ENCODE data around the gene XPNPEP1.

The XPNPEP1 gene

DNA sequence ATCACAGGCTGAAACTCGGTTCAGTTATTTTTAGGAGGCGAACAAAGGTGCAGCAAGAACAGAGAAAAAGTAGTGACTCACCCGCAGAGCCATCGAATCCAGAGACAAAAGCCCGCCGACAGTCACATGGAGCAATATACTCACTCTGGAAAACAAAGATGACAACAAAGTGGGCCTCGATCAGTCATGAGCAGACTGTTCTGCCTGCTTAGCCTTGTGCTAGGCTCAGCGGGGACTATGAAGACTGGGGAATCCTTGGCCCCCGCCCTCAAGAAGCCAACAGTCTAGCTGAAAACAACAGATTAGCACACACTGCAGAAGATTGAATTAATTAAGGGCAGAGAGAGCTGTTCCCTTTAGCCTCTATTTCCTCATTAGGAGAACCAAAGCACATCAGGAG, 30.4 kb downstream of the XPNPEP1 start:
- Histone ChIP-seq H3K27me3 (ENCODE audit: control insufficient read depth, low read length) (no peaks in the 10 kb centered on the region), H3K36me3 (ENCODE audit: control insufficient read depth, low read length) (peaks cover 41% of the 10 kb centered on the region), H4K20me1 (ENCODE audit: control insufficient read depth, insufficient read depth, low read depth, low read length) (no peaks in the 10 kb centered on the region), H3K9me2 (replicated peaks; ENCODE audit: control insufficient read depth, low read length) (no peaks in the 10 kb centered on the region), H3K27ac (ENCODE audit: low read depth, low read length) (no peak overlapping the region), H3K4me1 (ENCODE audit: control insufficient read depth, low read length) (no peaks in the 10 kb centered on the region), H3F3A (ENCODE audit: control insufficient read depth, insufficient read depth) (no peaks in the 10 kb centered on the region), H3K4me2 (ENCODE audit: low read length) (no peak overlapping the region), H3K4me3 (ENCODE audit: low read length) (no peak overlapping the region), H3K9me3 (ENCODE audit: control insufficient read depth, insufficient read depth, low read length) (no peaks in the 10 kb centered on the region), H3K79me2 (ENCODE audit: control insufficient read depth, low read length) (peaks cover 5% of the 10 kb centered on the region; the same call in 1 of the 2 replicates)
- TF ChIP-seq, protein P1, sequence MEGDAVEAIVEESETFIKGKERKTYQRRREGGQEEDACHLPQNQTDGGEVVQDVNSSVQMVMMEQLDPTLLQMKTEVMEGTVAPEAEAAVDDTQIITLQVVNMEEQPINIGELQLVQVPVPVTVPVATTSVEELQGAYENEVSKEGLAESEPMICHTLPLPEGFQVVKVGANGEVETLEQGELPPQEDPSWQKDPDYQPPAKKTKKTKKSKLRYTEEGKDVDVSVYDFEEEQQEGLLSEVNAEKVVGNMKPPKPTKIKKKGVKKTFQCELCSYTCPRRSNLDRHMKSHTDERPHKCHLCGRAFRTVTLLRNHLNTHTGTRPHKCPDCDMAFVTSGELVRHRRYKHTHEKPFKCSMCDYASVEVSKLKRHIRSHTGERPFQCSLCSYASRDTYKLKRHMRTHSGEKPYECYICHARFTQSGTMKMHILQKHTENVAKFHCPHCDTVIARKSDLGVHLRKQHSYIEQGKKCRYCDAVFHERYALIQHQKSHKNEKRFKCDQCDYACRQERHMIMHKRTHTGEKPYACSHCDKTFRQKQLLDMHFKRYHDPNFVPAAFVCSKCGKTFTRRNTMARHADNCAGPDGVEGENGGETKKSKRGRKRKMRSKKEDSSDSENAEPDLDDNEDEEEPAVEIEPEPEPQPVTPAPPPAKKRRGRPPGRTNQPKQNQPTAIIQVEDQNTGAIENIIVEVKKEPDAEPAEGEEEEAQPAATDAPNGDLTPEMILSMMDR (IDR thresholded peaks at IDR 0.05; ENCODE audit: low read depth, low read length, poor library complexity, severe bottlenecking): no peak
- no peak for TF ChIP-seq EZH2phosphoT487 (IDR thresholded peaks at IDR 0.05; ENCODE audit: borderline replicate concordance, low read length)

DNA sequence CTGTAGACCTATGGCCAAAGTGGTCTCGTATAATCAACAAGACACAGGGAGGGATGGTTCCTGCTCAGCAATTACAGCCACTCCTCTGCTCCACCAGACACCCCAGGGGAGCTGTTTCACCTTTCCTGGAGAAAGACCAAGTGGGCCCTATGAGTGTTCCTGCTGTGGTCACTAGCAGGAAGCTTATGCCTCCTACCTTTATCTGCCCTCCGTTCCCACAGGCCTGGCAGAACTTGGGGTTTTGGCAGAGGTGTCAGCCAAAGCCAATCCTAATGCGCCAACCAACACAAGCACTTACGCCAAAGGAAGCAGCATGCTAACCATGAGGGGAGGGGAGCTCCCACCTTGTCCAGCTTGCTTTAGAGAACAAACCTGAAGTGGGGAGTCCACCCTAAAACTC, 31.2 kb downstream of the XPNPEP1 start:
- no peak overlapping the region for H3K4me2 ChIP-seq (ENCODE audit: low read length)
- H3F3A ChIP-seq (ENCODE audit: control insufficient read depth, insufficient read depth): no peaks in the 10 kb centered on the region
- H4K20me1 ChIP-seq (ENCODE audit: control insufficient read depth, insufficient read depth, low read depth, low read length): no peaks in the 10 kb centered on the region
- no peak for TF ChIP-seq EZH2phosphoT487 (IDR thresholded peaks at IDR 0.05; ENCODE audit: borderline replicate concordance, low read length)
- TF ChIP-seq, protein P1 (IDR thresholded peaks at IDR 0.05; ENCODE audit: low read depth, low read length, poor library complexity, severe bottlenecking): no peak
- H3K27ac ChIP-seq (ENCODE audit: low read depth, low read length): no peak overlapping the region
- peaks cover 44% of the 10 kb centered on the region for H3K36me3 ChIP-seq (ENCODE audit: control insufficient read depth, low read length)
- peaks cover 3% of the 10 kb centered on the region; the same call in 1 of the 2 replicates for H3K79me2 ChIP-seq (ENCODE audit: control insufficient read depth, low read length)
- H3K27me3 ChIP-seq (ENCODE audit: control insufficient read depth, low read length): no peaks in the 10 kb centered on the region
- H3K9me3 ChIP-seq (ENCODE audit: control insufficient read depth, insufficient read depth, low read length): no peaks in the 10 kb centered on the region
- H3K4me3 ChIP-seq (ENCODE audit: low read length): no peak overlapping the region
- H3K9me2 ChIP-seq (replicated peaks; ENCODE audit: control insufficient read depth, low read length): no peaks in the 10 kb centered on the region
- H3K4me1 ChIP-seq (ENCODE audit: control insufficient read depth, low read length): no peaks in the 10 kb centered on the region

DNA sequence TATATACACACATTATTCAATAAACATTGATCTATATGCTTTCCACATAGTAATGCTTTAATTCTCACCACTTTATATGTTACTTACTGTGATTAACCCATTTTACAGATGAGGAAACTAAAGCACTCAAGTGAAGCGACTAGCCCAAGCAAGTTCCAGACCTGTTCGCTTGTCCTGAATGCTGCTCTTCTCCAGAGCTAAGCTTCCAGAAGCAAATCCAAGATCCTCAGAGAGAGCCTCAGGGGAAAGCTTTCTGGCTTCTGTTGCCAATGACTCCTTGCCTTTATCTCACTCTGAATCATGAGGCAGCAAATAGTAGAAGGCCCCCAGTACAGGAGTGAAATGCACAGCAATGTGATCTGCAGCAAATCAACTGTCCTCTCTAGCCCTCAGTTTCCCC, 32.2 kb downstream of the XPNPEP1 start:
- no peak overlapping the region for H3K4me2 ChIP-seq (ENCODE audit: low read length)
- no peaks in the 10 kb centered on the region for H3K9me2 ChIP-seq (replicated peaks; ENCODE audit: control insufficient read depth, low read length)
- no peaks in the 10 kb centered on the region for H3K9me3 ChIP-seq (ENCODE audit: control insufficient read depth, insufficient read depth, low read length)
- H3K4me3 ChIP-seq (ENCODE audit: low read length): no peak overlapping the region
- no peaks in the 10 kb centered on the region for H3F3A ChIP-seq (ENCODE audit: control insufficient read depth, insufficient read depth)
- no peak for TF ChIP-seq EZH2phosphoT487 (IDR thresholded peaks at IDR 0.05; ENCODE audit: borderline replicate concordance, low read length)
- TF ChIP-seq, protein P1 (IDR thresholded peaks at IDR 0.05; ENCODE audit: low read depth, low read length, poor library complexity, severe bottlenecking): no peak
- no peaks in the 10 kb centered on the region for H3K4me1 ChIP-seq (ENCODE audit: control insufficient read depth, low read length)
- peaks cover 3% of the 10 kb centered on the region; the same call in 1 of the 2 replicates for H3K79me2 ChIP-seq (ENCODE audit: control insufficient read depth, low read length)
- no peaks in the 10 kb centered on the region for H4K20me1 ChIP-seq (ENCODE audit: control insufficient read depth, insufficient read depth, low read depth, low read length)
- no peaks in the 10 kb centered on the region for H3K27me3 ChIP-seq (ENCODE audit: control insufficient read depth, low read length)
- H3K36me3 ChIP-seq (ENCODE audit: control insufficient read depth, low read length): peaks cover 46% of the 10 kb centered on the region
- no peak overlapping the region for H3K27ac ChIP-seq (ENCODE audit: low read depth, low read length)

Data from DOHH2 (cell line).